Uterus (tissue), 4 donors: ENCODE data around the gene AVL9. TPM values are rescaled to one million over a fixed set of nuclear protein-coding genes. Genes with fewer than 3 reads are reported as not detected.
"Not testable (repeated sequence)": the region's sequence is repeated elsewhere in the genome, so short reads cannot be mapped to it uniquely, and the experiment has no call there.

ENCODE experiments used
- DNase-seq, 2 donors: peaks; one replicate each; pipeline ENCODE4 v3.0.0-alpha.2; 2019 to 2020
- H3K27ac ChIP-seq, 2 donors: fragments of 200-600 bp; sonication (generic); 1 replicate in 1 of 2; 2 replicates in 1 of 2; pipeline ENCODE4 v1.5.1; 2016 to 2018
- H3K27me3 ChIP-seq, 2 donors: fragments of 200-600 bp; sonication (generic); one replicate each; pipeline ENCODE4 v1.5.1; 2018 to 2019; ENCODE audit warnings: control low read depth in 1 of 2
- H3K36me3 ChIP-seq, 2 donors: fragments of 200-600 bp; sonication (generic); one replicate each; pipeline ENCODE4 v1.5.1; 2019; ENCODE audit warnings: control low read depth in 1 of 2
- H3K4me1 ChIP-seq, 2 donors: fragments of 200-600 bp; sonication (generic); one replicate each; pipeline ENCODE4 v1.5.1; 2018 to 2019; ENCODE audit warnings: control low read depth in 1 of 2
- H3K4me3 ChIP-seq, 2 donors: fragments of 200-600 bp; sonication (generic); 1 replicate in 1 of 2; 2 replicates in 1 of 2; pipeline ENCODE4 v1.5.1; 2018 to 2019; ENCODE audit warnings: mild to moderate bottlenecking in 1 of 2
- H3K9me3 ChIP-seq, 2 donors: fragments of 200-600 bp; sonication (generic); one replicate each; pipeline ENCODE4 v1.5.1; 2019; ENCODE audit warnings: control low read depth in 1 of 2
- POLR2A ChIP-seq, 2 donors: fragments of 450-650 bp; IDR thresholded peaks; one replicate each; pipeline ENCODE4 v1.6.1; 2016; ENCODE audit warnings: antibody characterized with exemption in 2 of 2, mild to moderate bottlenecking in 1 of 2, moderate library complexity in 1 of 2
- intact Hi-C: fragments of 100-400 bp; cut with DNase I; formaldehyde crosslinking; loops from one replicate; pipeline ENCODE4 v1.15.1; 2023; ENCODE audit warnings: low total_unique reads
- total RNA-seq, 4 donors: library from RNA; depleted of rRNA in 3 of 4; stranded (reverse); fragments of >200 nt in 3 of 4; gene quantifications; one replicate each; pipeline versions ENCODE4 v1.1.0 to v1.2.4, GENCODE V29; 2014 to 2023
- TF ChIP-seq, protein P1 (sequence below), 4 experiments: fragments of 200-600 bp in 2 of 4; fragments of 450-650 bp in 2 of 4; sonication (generic) in 2 of 4; IDR thresholded peaks; one replicate each; pipeline ENCODE4 v1.5.1; 2016 to 2019; ENCODE audit warnings: antibody characterized with exemption in 4 of 4, mild to moderate bottlenecking in 2 of 4, moderate library complexity in 1 of 4
- donor health status: DM: yes; HTN: yes; CAD: no.

The AVL9 gene
- total RNA-seq, 4 donors from 2014 or later = 34.7 to 50.0 (median 38.5) TPM

DNA sequence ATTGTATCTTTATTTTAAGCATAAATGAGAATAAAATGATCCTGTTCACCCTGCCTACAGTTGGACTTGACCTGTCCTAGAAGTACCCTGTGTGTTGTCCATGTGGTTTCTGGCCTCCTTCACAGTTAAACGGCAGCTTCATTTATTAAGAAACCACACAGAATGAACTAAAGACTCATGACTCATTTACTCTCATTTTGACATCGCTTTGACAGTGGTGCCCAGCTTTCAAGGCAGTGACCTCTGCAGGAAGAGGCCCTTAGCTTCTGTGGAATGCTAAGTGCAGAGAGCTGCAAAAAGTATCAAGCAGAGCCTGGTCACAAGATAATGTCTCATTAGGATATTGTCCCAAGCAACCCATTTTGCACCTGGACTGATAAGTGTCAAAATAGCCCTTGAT lies 93.4 kb downstream of the AVL9 start:
- TF ChIP-seq, protein P1, sequence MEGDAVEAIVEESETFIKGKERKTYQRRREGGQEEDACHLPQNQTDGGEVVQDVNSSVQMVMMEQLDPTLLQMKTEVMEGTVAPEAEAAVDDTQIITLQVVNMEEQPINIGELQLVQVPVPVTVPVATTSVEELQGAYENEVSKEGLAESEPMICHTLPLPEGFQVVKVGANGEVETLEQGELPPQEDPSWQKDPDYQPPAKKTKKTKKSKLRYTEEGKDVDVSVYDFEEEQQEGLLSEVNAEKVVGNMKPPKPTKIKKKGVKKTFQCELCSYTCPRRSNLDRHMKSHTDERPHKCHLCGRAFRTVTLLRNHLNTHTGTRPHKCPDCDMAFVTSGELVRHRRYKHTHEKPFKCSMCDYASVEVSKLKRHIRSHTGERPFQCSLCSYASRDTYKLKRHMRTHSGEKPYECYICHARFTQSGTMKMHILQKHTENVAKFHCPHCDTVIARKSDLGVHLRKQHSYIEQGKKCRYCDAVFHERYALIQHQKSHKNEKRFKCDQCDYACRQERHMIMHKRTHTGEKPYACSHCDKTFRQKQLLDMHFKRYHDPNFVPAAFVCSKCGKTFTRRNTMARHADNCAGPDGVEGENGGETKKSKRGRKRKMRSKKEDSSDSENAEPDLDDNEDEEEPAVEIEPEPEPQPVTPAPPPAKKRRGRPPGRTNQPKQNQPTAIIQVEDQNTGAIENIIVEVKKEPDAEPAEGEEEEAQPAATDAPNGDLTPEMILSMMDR (IDR thresholded peaks at IDR 0.05) = no peak
- no peak for TF ChIP-seq POLR2A (IDR thresholded peaks at IDR 0.05)
- Histone ChIP-seq H3K27me3 (no peaks in the 10 kb centered on the region), H3K9me3 (no peaks in the 10 kb centered on the region), H3K4me3 (no peak overlapping the region), H3K27ac (peak overlapping the region in 1 of 2 donors; percentile 34), H3K36me3 (no peaks in the 10 kb centered on the region), H3K4me1 (no peaks in the 10 kb centered on the region)
- intact Hi-C loops = no loop called here
- no peak for DNase-seq

GRCh38 chr7:32591938-32592337 lies 96.6 kb downstream of the AVL9 start:
- Histone ChIP-seq H3K4me3 (no peak overlapping the region), H3K27ac (no peak overlapping the region), H3K36me3 (no peaks in the 10 kb centered on the region), H3K9me3 (no peaks in the 10 kb centered on the region), H3K27me3 (no peaks in the 10 kb centered on the region), H3K4me1 (no peaks in the 10 kb centered on the region)
- intact Hi-C loops = no loop called here
- TF ChIP-seq, protein P1 (IDR thresholded peaks at IDR 0.05) = no peak
- no peak for TF ChIP-seq POLR2A (IDR thresholded peaks at IDR 0.05)
- DNase-seq = no peak

DNA sequence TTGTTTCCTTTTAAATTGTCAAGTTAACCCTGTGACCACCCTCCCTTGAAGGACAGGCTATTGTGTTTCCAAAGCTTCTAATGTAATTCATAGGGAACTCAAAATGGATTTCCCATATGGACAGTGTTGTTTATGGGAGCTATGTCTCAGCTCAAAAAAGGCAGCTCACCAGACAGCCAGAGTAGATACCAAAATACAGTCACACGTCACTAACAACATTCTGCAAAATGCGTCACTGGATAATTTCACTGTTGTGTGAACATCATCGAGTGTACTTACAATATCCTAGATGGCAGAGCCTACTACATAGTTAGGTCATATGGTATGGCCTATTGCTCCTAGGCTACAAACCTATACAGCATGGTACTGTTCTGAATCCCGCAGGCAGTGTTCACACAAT lies 97.4 kb downstream of the AVL9 start:
- Histone ChIP-seq H3K27me3 (no peaks in the 10 kb centered on the region), H3K4me3 (no peak overlapping the region), H3K36me3 (no peaks in the 10 kb centered on the region), H3K9me3 (no peaks in the 10 kb centered on the region), H3K27ac (no peak overlapping the region), H3K4me1 (no peaks in the 10 kb centered on the region)
- no peak for DNase-seq
- TF ChIP-seq, protein P1 (IDR thresholded peaks at IDR 0.05) = no peak
- TF ChIP-seq POLR2A (IDR thresholded peaks at IDR 0.05) = no peak
- intact Hi-C loops = no loop called here

DNA sequence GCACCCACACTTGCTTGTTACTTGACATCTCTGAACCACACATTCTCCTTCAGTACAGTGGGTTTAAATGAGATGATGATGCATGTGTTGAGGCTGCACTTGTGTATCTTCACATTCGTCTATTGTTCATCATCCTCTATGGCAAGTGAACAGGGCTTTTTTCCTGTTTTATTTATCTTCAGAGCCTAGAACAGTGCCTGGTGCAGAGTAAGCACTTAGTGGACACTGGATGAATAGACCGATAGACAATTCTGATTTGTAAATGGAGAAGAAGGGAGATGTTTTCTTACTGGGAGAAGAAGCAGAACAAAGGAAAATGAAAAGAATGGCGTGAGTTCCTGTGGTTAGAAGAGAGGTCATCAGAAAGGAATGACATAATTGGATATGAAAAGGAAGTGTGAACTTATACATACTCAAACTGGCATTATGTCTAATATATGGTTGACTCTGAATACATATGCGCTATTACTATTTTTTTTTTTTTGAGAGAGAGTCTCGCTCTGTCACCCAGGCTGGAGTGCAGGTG lies 99.7 kb downstream of the AVL9 start:
- DNase-seq = no peak
- no peak overlapping the region for H3K4me3 ChIP-seq
- no peaks in the 10 kb centered on the region for H3K4me1 ChIP-seq
- no peak overlapping the region for H3K27ac ChIP-seq
- no peaks in the 10 kb centered on the region for H3K27me3 ChIP-seq
- no peaks in the 10 kb centered on the region for H3K36me3 ChIP-seq
- TF ChIP-seq, protein P1 (IDR thresholded peaks at IDR 0.05) = no peak
- no peak for TF ChIP-seq POLR2A (IDR thresholded peaks at IDR 0.05)
- no peaks in the 10 kb centered on the region for H3K9me3 ChIP-seq
- intact Hi-C loops = no loop called here

GRCh38 chr7:32601196-32601595 lies 105.9 kb downstream of the AVL9 start:
- H3K27me3 ChIP-seq, DNase-seq, H3K9me3 ChIP-seq, H3K4me3 ChIP-seq, H3K27ac ChIP-seq, intact Hi-C loops, H3K4me1 ChIP-seq, H3K36me3 ChIP-seq: not testable (repeated sequence)

GRCh38 chr7:32602470-32602869 lies 107.2 kb downstream of the AVL9 start:
- DNase-seq = no peak
- Histone ChIP-seq H3K36me3 (no peaks in the 10 kb centered on the region), H3K9me3 (no peaks in the 10 kb centered on the region), H3K27ac (no peak overlapping the region), H3K27me3 (no peaks in the 10 kb centered on the region), H3K4me1 (no peaks in the 10 kb centered on the region), H3K4me3 (no peak overlapping the region)
- intact Hi-C loops = no loop called here
- TF ChIP-seq, protein P1 (IDR thresholded peaks at IDR 0.05) = no peak
- TF ChIP-seq POLR2A (IDR thresholded peaks at IDR 0.05) = no peak

GRCh38 chr7:32603492-32603891 lies 108.2 kb downstream of the AVL9 start:
- H3K27ac ChIP-seq, H3K4me3 ChIP-seq, H3K4me1 ChIP-seq, intact Hi-C loops, H3K36me3 ChIP-seq, H3K9me3 ChIP-seq, DNase-seq, H3K27me3 ChIP-seq: not testable (repeated sequence)

DNA sequence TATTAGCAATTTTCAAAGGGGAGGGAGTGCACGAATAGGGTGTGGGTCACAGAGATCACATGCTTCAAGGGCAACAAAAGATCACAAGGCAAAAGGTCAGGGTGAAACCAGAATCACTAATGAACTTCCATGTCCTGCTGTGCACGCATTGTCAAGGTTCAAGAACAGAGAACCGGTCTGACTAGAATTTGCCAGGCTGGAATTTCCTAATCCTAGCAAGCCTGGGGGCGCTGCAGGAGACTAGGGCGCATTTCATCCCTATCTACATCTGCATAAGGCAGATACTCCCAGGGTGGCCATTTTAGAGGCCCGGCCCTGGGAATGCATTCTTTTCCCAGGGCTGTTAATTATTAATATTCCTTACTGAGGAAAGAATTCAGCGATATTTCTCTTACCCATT lies 108.8 kb downstream of the AVL9 start:
- H3K4me3 ChIP-seq, H3K27ac ChIP-seq, H3K27me3 ChIP-seq, DNase-seq, H3K9me3 ChIP-seq, intact Hi-C loops, H3K36me3 ChIP-seq, H3K4me1 ChIP-seq: not testable (repeated sequence)
